ENCODE results near the gene PCNX2. TPM values are rescaled to one million over a fixed set of nuclear protein-coding genes. Genes with fewer than 3 reads are reported as not detected.

The PCNX2 gene
- total and polyA plus RNA-seq, 10 of the 15 experiments (the other 5 are each of a cell fraction or from before 2014, with no cell fraction given), result 2.1 to 16.4 (median 8.1) TPM

DNA sequence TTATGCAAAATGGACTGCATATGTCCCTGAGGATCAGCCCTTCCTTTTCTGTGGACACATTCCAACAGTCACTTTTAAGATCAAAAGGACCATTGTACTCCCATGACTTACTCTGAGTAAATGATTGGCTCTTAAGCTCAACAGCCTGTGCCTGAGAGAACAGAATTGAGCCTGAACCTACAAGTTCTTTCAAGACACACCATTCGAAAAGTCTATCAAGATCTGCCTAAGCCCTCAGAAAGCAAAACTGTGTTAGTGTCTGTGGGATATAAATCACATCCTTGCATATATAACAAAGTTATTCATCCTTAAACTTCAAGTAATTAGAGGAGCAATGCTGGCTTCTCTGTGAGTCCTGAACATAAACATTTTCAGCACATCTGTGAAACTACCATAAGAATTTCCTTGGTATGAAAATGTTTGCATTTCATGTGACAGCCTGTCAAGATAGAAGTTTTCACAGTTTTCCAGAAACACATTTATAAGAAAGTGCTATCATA is 41.6 kb downstream of the PCNX2 start:
- Histone ChIP-seq H2AFZ (ENCODE audit: control insufficient read depth, low read depth, low read length) (no peak overlapping the region), H3K4me2 (ENCODE audit: control insufficient read depth, insufficient read depth) (no peak overlapping the region), H3K27me3 (replicated peaks in 1 of 2; ENCODE audit: control insufficient read depth in 2 of 2, insufficient read depth in 2 of 2, low read length in 1 of 2) (no peaks in the 10 kb centered on the region), H3K4me3 (no peak overlapping the region), H3K79me2 (ENCODE audit: control insufficient read depth, insufficient read depth, low read length) (no peaks in the 10 kb centered on the region), H3K9me3 (replicated peaks; ENCODE audit: control insufficient read depth, insufficient read depth, low read length) (no peaks in the 10 kb centered on the region), H3K27ac (ENCODE audit: control insufficient read depth, insufficient read depth) (no peak overlapping the region), H4K20me1 (ENCODE audit: control insufficient read depth, insufficient read depth) (no peaks in the 10 kb centered on the region), H3K36me3 (ENCODE audit: control insufficient read depth in 2 of 2, insufficient read depth in 2 of 2, low read length in 1 of 2) (peaks cover 2 to 3% of the 10 kb centered on the region in 2 experiments; a peak in 3 of 4 replicates), H3K9ac (ENCODE audit: control insufficient read depth, insufficient read depth, low read length) (no peak overlapping the region), H3K4me1 (ENCODE audit: control insufficient read depth, insufficient read depth, low read length) (no peaks in the 10 kb centered on the region)
- RAD21 ChIA-PET (ENCODE audit: unreplicated experiment), result no interaction called here
- POLR2A ChIA-PET, result no interaction called here
- TF ChIP-seq SREBF2 (IDR thresholded peaks at IDR 0.05; ENCODE audit: low read length), result no peak
- TF ChIP-seq SIN3A (IDR thresholded peaks at IDR 0.05; ENCODE audit: low read depth, low read length), result no peak
- TF ChIP-seq IRF4 (IDR thresholded peaks at IDR 0.05; ENCODE audit: low read depth, low read length), result no peak
- TF ChIP-seq SPI1 (IDR thresholded peaks at IDR 0.05; ENCODE audit: borderline replicate concordance, insufficient read depth, low read depth, low read length), result no peak
- TF ChIP-seq, protein P1, sequence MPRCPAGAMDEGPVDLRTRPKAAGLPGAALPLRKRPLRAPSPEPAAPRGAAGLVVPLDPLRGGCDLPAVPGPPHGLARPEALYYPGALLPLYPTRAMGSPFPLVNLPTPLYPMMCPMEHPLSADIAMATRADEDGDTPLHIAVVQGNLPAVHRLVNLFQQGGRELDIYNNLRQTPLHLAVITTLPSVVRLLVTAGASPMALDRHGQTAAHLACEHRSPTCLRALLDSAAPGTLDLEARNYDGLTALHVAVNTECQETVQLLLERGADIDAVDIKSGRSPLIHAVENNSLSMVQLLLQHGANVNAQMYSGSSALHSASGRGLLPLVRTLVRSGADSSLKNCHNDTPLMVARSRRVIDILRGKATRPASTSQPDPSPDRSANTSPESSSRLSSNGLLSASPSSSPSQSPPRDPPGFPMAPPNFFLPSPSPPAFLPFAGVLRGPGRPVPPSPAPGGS (IDR thresholded peaks at IDR 0.05; ENCODE audit: borderline replicate concordance, insufficient read depth, low read depth, low read length, poor library complexity, severe bottlenecking), result no peak
- TF ChIP-seq RELA (IDR thresholded peaks at IDR 0.05; ENCODE audit: borderline replicate concordance, partially characterized antibody), result no peak
- in situ Hi-C loops (cut with MboI) (no loop called here), intact Hi-C loops (cut with micrococcal nuclease; ENCODE audit: unreplicated experiment) (no loop called here)
- FAIRE-seq (no peak), ATAC-seq (no peak), DNase-seq (ENCODE audit: low read depth, low spot score) (no peak)
- CTCF ChIA-PET, result interaction anchor here (0.6 to 1.3 kb wide), 2 partner anchors 187 to 294 kb away, joined by 3 to 4 read pairs; no protein-coding TSS in a partner anchor
- SMC1A ChIA-PET (ENCODE audit: uncharacterized antibody, unreplicated experiment), result interaction anchor here (0.9 kb wide), 1 partner anchor 12 kb away, joined by 3 read pairs; no protein-coding TSS in a partner anchor
- 100% methylated on average over 1 of the region's 1 CpG for WGBS (ENCODE audit: insufficient coverage, insufficient replicate concordance, low lambda C conversion rate, missing lambda C conversion rate)
- no TSS peak for BruUV-seq (replicated peaks)

Measured in GM12878 (cell line).